Testis (tissue), 3 donors: Measurements from ENCODE around the gene ZIC1. TPM values are rescaled to one million over a fixed set of nuclear protein-coding genes. Genes with fewer than 3 reads are reported as not detected.

Experiments used
- DNase-seq: peaks from one replicate; pipeline ENCODE4 v3.0.0-alpha.2; 2019
- H3K27ac ChIP-seq, 2 donors: fragments of 200-600 bp; sonication (generic); one replicate each; pipeline ENCODE4 v1.5.1; 2019
- H3K27me3 ChIP-seq: fragments of 200-600 bp; sonication (generic); one replicate; pipeline ENCODE4 v1.5.1; 2019
- H3K36me3 ChIP-seq: fragments of 200-600 bp; sonication (generic); one replicate; pipeline ENCODE4 v1.5.1; 2017; ENCODE audit warnings: low read depth; ENCODE audit errors: missing control alignments
- H3K4me1 ChIP-seq: fragments of 200-600 bp; sonication (generic); one replicate; pipeline ENCODE4 v1.5.1; 2019
- H3K4me3 ChIP-seq, 2 donors: fragments of 200-600 bp; sonication (generic); one replicate each; pipeline ENCODE4 v1.5.1; 2017 to 2019
- H3K9me3 ChIP-seq: fragments of 200-600 bp; sonication (generic); one replicate; pipeline ENCODE4 v1.5.1; 2017
- POLR2A ChIP-seq: fragments of 450-650 bp; IDR thresholded peaks from one replicate; pipeline ENCODE4 v1.6.1; 2017; ENCODE audit warnings: antibody characterized with exemption, mild to moderate bottlenecking, moderate library complexity
- WGBS, 2 donors: methylation state at CpG; one replicate each; pipeline ENCODE4 v1.1.5; 2018; 5-methylcytosine and 5-hydroxymethylcytosine counted together
- intact Hi-C: fragments of 100-400 bp; cut with DNase I; formaldehyde crosslinking; loops from one replicate; pipeline ENCODE4 v1.15.1; 2023; ENCODE audit warnings: low total_unique reads
- polyA plus RNA-seq: library from polyadenylated mRNA; stranded (reverse); fragments of 350-450 nt; fragmentation: Illumina TruSeq; extraction: RNeasy Lipid Tissue Mini Kit (QIAGEN cat#74804); gene quantifications from one replicate; pipeline ENCODE4 v1.2.3, GENCODE V29; 2014; ENCODE audit warnings: low read depth, low replicate concordance; ENCODE audit not compliant: insufficient read depth
- total RNA-seq, 2 donors: library from RNA; depleted of rRNA; stranded (reverse); fragments of >200 nt; gene quantifications; one replicate each; pipeline ENCODE4 v1.2.3, GENCODE V29; 2016
- TF ChIP-seq, protein P1 (sequence below), 3 experiments: fragments of 450-650 bp in 2 of 3; fragments of 200-600 bp in 1 of 3; sonication (generic) in 1 of 3; IDR thresholded peaks; one replicate each; pipeline ENCODE4 v1.5.1; 2016 to 2019; ENCODE audit warnings: antibody characterized with exemption in 3 of 3, mild to moderate bottlenecking in 2 of 3, moderate library complexity in 1 of 3

Gene ZIC1
- total and polyA plus RNA-seq, 3 donors from 2014 or later = 1.4 to 3.5 (median 3.3) TPM

DNA sequence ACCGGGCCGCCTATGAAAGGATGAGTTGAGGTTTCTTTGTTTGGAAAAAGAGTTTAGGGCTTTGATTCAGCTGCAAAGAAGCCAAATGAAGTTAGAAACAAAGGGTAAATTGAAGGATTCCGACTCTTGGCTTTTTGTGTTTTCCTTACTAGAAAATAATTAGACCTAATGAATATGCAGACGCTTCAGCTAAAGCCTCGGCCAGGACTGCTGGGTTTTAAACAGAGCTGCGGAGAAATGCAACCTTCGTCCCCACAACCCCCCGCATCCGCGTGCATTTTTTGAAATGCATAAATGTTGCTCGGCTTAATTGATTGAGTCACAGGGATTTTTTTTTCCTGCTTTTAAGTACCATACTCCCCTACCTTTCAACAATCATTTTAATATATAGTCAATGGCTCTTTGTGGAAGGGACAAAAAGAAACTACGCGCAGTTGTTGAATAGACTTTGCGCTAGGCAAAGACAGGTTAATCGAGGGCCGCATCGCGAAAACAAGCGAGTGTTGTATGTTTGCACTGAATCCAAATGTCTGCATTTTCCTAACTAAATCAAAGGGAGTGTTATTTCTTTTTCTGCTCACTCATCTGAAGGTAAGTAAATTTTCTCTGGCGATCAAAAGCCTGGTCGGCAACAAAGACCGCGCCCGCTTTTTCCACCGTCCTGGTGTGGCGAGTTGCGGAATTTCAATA is 1.5 kb upstream of the ZIC1 start:
- Histone ChIP-seq H3K4me1 (peaks cover 7% of the 10 kb centered on the region), H3K27me3 (no peaks in the 10 kb centered on the region), H3K27ac (no peak overlapping the region), H3K4me3 (no peak overlapping the region), H3K36me3 (no peaks in the 10 kb centered on the region), H3K9me3 (no peaks in the 10 kb centered on the region)
- no peak for DNase-seq
- no peak for TF ChIP-seq POLR2A
- TF ChIP-seq, protein P1, sequence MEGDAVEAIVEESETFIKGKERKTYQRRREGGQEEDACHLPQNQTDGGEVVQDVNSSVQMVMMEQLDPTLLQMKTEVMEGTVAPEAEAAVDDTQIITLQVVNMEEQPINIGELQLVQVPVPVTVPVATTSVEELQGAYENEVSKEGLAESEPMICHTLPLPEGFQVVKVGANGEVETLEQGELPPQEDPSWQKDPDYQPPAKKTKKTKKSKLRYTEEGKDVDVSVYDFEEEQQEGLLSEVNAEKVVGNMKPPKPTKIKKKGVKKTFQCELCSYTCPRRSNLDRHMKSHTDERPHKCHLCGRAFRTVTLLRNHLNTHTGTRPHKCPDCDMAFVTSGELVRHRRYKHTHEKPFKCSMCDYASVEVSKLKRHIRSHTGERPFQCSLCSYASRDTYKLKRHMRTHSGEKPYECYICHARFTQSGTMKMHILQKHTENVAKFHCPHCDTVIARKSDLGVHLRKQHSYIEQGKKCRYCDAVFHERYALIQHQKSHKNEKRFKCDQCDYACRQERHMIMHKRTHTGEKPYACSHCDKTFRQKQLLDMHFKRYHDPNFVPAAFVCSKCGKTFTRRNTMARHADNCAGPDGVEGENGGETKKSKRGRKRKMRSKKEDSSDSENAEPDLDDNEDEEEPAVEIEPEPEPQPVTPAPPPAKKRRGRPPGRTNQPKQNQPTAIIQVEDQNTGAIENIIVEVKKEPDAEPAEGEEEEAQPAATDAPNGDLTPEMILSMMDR (IDR thresholded peaks at IDR 0.05) = no peak
- intact Hi-C loops = no loop called here
- 13 to 15% methylated on average over 27 of the region's 27 CpGs for WGBS, 2 donors

DNA sequence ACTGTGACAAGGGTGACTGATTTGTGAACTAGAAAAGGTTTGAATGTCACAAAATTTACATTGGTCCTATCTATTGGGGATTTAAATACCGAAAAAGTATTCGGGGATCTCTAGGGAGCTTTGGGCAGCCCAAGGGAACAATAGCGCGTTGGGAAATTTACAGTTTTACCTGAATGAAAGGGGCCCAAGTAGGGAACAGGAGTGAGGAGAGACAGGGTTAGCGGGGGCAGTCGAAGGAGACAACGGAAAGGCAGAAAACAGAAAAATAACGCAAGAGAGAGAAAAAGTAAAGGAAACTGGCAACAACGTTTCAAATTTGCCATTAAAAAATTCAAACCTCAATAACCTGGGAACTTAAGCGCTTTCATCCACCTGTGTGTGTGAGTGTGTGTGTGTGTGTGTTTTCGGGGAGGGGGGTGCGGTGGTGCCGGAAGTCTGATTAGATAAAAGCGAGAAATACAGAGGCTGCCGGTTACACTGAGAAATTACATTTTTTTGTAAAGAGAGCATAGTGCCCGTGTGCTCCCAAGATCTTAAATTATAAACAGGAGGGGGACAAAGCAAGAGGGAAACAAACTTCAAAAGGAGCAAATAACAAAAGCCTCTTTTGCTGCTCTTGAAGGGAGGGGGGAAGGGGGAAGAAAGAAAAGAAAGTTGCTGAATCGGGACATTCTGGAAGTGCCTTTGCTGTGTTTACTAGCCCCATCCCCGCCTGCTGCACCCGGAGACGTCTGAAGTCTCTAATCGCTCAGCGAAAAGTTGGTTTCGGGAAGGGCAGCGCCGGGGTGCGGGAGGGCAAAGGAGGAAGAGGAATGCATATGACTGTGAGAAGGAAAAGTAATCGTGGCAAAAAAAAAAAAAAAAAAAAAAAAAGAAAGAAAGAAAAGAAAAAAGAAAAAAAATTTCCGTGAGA is 721 bp upstream of the ZIC1 start:
- no peak for DNase-seq
- Histone ChIP-seq H3K36me3 (no peaks in the 10 kb centered on the region), H3K4me3 (no peak overlapping the region), H3K4me1 (peaks cover 7% of the 10 kb centered on the region), H3K9me3 (no peaks in the 10 kb centered on the region), H3K27ac (no peak overlapping the region), H3K27me3 (no peaks in the 10 kb centered on the region)
- intact Hi-C loops = no loop called here
- 11 to 13% methylated on average over 28 of the region's 28 CpGs for WGBS, 2 donors
- TF ChIP-seq, protein P1 (IDR thresholded peaks at IDR 0.05) = no peak
- TF ChIP-seq POLR2A = no peak

DNA sequence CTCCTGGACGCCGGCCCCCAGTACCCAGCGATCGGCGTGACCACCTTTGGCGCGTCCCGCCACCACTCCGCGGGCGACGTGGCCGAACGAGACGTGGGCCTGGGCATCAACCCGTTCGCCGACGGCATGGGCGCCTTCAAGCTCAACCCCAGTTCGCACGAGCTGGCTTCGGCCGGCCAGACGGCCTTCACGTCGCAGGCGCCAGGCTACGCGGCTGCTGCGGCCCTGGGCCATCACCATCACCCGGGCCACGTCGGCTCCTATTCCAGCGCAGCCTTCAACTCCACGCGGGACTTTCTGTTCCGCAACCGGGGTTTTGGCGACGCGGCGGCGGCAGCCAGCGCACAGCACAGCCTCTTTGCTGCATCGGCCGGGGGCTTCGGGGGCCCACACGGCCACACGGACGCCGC is 956 bp downstream of the ZIC1 start:
- Histone ChIP-seq H3K27me3 (no peaks in the 10 kb centered on the region), H3K36me3 (no peaks in the 10 kb centered on the region), H3K4me3 (peak overlapping the region; percentile 3 to 26), H3K4me1 (peaks cover 7% of the 10 kb centered on the region), H3K9me3 (no peaks in the 10 kb centered on the region), H3K27ac (no peak overlapping the region)
- intact Hi-C loops = no loop called here
- WGBS, 2 donors = 2% methylated on average over 26 of the region's 52 CpGs; no CpG with 5 or more reads in 1 of the 2 donors
- no peak for TF ChIP-seq POLR2A
- TF ChIP-seq, protein P1 (IDR thresholded peaks at IDR 0.05) = no peak
- DNase-seq = no peak

DNA sequence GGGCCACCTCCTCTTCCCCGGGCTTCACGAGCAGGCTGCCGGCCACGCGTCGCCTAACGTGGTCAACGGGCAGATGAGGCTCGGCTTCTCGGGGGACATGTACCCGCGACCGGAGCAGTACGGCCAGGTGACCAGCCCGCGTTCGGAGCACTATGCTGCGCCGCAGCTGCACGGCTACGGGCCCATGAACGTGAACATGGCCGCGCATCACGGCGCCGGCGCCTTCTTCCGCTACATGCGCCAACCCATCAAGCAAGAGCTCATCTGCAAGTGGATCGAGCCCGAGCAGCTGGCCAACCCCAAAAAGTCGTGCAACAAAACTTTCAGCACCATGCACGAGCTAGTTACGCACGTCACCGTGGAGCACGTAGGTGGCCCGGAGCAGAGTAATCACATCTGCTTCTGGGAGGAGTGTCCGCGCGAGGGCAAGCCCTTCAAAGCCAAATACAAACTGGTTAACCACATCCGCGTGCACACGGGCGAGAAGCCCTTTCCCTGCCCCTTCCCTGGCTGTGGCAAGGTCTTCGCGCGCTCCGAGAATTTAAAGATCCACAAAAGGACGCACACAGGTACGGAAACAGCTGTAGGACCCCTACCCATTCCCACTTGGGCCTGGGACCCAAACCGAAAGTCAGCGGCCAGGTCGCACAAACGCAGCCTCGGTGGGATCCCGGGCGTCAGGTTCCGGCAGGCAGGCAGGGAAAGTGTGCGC is 1.5 kb downstream of the ZIC1 start:
- WGBS, 2 donors = 5 to 7% methylated on average over 29 to 41 of the region's 61 CpGs
- Histone ChIP-seq H3K9me3 (no peaks in the 10 kb centered on the region), H3K27ac (no peak overlapping the region), H3K27me3 (no peaks in the 10 kb centered on the region), H3K4me1 (peaks cover 7% of the 10 kb centered on the region), H3K4me3 (peak overlapping the region; percentile 3 to 21), H3K36me3 (no peaks in the 10 kb centered on the region)
- DNase-seq = peak; percentile 23
- intact Hi-C loops = no loop called here
- TF ChIP-seq POLR2A = no peak
- TF ChIP-seq, protein P1 (IDR thresholded peaks at IDR 0.05) = no peak
